Astrocyte (in vitro differentiated cells and primary cell): ENCODE data around the gene CPNE7.

ENCODE experiments used
- CTCF ChIP-seq: IDR thresholded peaks from 2 replicates; pipeline ENCODE4 v1.5.1; 2011; ENCODE audit warnings: low read depth, mild to moderate bottlenecking, inconsistent platforms, low read length, moderate library complexity; ENCODE audit not compliant: insufficient read depth
- EZH2 ChIP-seq: IDR thresholded peaks from 2 replicates; pipeline ENCODE4 v1.6.1; 2012; ENCODE audit warnings: mild to moderate bottlenecking, low read length, inconsistent platforms; ENCODE audit not compliant: insufficient read depth

GRCh38 chr16:89567656-89568594 is 7.6 kb upstream of the CPNE7 start:
- TF ChIP-seq CTCF, result no peak
- TF ChIP-seq EZH2, result no peak
